Pons (tissue), 1 donor: ENCODE measurements around the gene GAB2.
"Not testable (repeated sequence)": the region's sequence is repeated elsewhere in the genome, so short reads cannot be mapped to it uniquely, and the experiment has no call there.

ENCODE experiments used
- DNase-seq: peaks from one replicate; pipeline ENCODE4 v3.0.0-alpha.2; 2016; ENCODE audit warnings: low spot score

GAB2 gene, protein sequence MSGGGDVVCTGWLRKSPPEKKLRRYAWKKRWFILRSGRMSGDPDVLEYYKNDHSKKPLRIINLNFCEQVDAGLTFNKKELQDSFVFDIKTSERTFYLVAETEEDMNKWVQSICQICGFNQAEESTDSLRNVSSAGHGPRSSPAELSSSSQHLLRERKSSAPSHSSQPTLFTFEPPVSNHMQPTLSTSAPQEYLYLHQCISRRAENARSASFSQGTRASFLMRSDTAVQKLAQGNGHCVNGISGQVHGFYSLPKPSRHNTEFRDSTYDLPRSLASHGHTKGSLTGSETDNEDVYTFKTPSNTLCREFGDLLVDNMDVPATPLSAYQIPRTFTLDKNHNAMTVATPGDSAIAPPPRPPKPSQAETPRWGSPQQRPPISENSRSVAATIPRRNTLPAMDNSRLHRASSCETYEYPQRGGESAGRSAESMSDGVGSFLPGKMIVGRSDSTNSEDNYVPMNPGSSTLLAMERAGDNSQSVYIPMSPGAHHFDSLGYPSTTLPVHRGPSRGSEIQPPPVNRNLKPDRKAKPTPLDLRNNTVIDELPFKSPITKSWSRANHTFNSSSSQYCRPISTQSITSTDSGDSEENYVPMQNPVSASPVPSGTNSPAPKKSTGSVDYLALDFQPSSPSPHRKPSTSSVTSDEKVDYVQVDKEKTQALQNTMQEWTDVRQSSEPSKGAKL

GRCh38 chr11:78417175-78417887, at the start of gene GAB2:
GAB2 (minus strand) TSS chr11:78417820; CDS start chr11:78417720, 100 bp downstream.
- DNase-seq, result no peak

GRCh38 chr11:78467370-78467769, 49.8 kb upstream of the GAB2 start:
- no peak for DNase-seq

DNA sequence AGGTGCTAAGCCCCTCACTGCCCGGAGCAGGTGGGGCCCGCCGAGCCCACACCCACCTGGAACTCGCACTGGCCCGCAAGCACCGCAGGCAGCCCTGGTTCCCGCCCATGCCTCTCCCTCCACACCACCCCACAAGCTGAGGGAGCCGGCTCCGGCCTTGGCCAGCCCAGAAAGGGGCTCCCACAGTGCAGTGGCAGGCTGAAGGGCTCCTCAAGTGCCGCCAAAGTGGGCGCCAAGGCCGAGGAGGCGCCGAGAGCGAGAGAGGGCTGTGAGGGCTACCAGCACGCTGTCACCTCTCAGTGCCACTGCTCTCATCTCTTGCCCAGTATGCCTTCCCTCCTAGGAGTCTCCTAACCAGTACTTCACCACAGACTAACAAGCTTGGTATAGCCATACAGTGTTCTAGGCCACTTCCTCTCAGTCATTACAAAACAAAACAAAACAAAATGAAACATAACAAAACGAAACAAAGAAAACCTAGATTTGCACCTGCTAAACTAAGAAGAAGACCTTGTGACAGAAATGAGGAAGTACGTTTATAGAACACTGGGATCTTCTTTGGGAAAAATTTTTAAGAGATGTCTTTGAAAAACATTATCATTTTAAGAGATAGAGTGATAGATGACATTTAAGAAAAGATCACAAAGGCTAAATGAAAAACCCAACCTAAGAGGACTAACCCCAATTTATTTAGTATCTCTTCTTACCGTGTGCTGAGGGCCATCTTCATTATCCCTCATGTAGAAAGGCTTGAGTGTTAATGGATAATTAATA, 47.7 kb upstream of the GAB2 start:
- DNase-seq, result no peak

- not testable (repeated sequence) for DNase-seq
Measured at GRCh38 chr11:78464787-78465168, 47.2 kb upstream of the GAB2 start.

DNA sequence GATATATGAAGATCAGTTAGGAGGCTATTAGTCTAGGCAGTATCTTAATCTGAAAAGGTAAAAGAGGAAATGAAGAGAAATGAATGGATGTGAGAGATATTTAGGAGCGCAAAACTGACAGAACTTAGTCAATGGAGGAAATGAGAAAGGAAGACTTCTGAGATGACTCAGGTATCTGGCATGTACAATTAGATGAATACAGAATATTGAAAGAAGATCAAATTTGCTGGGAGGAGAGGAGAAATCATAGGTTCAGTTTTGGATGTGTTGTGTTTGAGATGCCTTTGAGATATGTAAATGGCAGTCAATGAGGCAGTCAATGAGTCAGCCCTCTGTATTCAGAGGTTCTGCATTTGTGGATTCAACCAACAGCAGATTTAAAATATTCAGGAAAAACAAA, 42.9 kb upstream of the GAB2 start:
- no peak for DNase-seq

GRCh38 chr11:78459738-78460137, 42.1 kb upstream of the GAB2 start:
- no peak for DNase-seq

- DNase-seq, result no peak
Measured at GRCh38 chr11:78457448-78457847, 39.8 kb upstream of the GAB2 start.

- DNase-seq, result no peak
Measured at GRCh38 chr11:78453140-78453935, 35.7 kb upstream of the GAB2 start.

DNA sequence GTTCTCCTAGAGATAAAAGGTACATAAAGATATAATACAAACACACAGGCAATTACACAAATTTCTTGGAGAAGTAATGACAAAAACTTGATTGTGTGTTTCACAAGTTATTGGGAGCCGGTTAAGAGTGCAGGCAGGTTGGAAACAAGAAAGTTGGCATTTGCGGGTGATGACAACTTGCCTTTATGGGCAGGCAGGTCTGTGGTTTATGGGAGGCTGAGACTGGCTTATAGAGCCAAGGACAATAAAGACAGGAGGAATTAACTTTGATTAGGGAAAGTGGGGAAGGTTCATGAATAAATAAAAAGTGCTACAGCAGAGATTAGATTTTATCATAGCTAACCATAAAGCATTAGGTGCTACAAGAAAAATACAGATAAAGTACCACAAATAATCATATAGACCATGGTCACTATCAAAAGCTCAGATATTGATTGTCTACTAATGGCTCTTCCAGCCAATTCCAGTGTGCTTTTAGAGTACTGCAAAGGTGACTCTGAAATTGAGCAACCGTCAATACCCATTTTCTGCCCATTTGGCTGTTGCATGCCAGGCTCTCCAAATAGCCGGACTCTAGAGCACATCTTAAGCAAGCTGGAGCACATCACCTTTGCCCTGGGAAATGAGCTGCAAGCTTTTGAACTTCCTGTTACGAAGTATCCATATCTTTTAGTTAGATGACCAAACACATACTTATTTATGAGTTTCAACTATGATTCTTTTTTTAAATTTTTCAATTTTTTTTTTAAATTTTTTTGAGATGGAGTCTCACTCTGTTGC, 33.9 kb upstream of the GAB2 start:
- no peak for DNase-seq

GRCh38 chr11:78450866-78451265, 33.2 kb upstream of the GAB2 start:
- no peak for DNase-seq

DNA sequence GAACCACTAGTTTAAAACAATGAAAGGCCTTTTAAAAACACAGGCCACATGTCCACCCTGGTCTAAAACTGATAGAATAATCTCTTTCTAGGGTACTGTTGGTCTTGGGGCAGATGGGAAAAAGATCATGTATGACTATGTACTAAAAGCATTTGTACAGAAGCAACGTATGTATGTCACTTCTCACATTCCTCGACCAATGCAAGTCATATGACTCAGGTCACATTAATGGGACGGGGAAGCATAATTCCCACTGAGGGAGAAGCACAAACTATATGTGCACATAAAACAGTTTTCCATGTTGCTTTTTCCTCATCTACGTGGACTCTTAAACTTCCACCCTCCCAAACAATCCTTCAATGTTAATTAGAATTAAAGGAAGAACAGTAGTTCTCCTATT, 32.2 kb upstream of the GAB2 start:
- DNase-seq, result no peak

GRCh38 chr11:78446210-78446609, 28.6 kb upstream of the GAB2 start:
- no peak for DNase-seq

GRCh38 chr11:78444726-78445125, 27.1 kb upstream of the GAB2 start:
- no peak for DNase-seq

DNA sequence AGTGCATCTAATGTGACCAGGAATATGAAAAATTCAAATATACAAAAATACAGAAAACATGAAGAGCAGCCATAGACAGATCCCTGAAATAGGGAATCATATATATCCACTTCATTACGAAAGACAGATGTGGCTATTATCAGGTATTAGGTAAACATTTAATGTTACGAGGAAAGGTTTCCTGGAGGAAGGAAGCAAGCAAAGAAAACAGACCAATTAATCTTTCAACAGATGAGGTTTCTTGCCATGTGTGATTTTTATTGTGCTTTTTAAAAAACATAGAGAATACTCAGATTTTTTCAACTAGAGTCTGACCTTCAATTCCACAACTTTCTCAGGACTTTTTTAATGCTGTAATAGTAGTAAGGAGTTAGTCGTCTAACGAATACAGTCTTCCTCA, 24.3 kb upstream of the GAB2 start:
- DNase-seq, result no peak

DNA sequence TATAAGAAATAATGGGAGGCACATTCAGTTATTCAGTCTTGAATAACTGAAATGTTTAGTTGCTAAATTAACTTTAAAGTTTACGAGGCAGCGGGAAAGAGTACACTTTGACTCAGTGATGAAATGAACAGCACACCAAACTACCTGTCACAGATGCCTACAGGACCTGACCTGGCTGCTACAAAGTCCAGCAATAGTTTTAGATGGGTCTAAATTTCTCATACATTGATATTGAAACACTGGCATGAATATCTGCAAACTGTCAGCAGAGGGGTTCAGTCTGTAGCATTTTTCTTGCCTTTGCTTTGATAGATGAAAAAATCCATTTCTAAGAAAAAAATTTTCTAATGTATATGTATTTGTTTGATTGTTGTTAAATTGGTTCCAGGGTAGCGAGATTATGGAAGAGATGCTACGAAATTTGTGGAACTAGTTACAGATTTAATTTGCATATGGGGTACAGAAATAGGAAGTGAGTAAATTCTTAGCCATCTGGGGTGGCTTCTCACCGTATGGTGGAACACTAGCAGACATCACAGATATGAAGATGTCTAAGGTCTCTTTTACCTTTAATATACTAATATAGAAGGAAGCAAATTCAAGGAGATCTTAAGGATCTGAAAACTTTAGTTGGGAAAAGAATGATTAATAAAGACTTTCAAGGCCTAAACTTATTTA, 20.8 kb upstream of the GAB2 start:
- no peak for DNase-seq

- no peak for DNase-seq
Measured at GRCh38 chr11:78432956-78433355, 15.3 kb upstream of the GAB2 start.

DNA sequence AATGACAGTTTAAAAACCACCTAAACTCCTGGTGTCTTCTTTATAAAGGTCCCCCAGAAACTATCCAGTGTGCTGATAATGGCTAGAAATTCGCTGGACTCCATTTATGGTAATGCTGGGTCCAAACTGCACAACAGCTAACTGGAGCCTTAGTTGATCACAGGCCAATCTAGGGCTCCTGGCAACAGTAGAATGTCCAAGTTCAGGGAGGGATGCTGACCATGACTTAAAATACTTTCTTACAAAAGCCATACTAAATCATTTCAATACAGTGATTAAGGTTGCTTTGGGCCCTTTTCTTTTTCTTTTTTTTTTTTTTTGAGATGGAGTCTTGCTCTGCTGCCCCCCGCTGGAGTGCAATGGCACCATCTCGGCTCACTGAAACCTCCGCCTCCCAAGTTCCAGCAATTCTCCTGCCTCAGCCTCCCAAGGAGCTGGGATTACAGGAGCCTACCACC, 14.5 kb upstream of the GAB2 start:
- DNase-seq, result no peak

GRCh38 chr11:78429660-78430059, 12.0 kb upstream of the GAB2 start:
- no peak for DNase-seq

DNA sequence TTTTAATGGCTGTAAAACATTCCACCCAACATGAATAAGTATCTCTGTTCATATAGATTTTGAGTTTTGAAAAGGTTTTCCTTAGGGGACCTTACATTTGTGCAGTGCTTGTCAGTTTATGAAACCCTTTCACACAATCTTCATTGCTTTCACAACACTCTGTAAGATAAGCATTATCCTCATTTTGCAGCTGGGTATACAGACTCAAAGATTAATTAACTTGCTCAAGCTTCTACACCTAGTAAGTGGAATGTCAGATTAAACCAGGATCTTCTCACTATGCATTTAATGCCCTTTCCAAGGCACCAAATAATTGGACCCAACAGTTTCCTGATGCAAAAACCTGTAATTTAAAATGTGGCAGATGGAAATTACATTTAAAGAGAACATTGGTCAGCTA, 11.6 kb upstream of the GAB2 start:
- DNase-seq, result no peak

DNA sequence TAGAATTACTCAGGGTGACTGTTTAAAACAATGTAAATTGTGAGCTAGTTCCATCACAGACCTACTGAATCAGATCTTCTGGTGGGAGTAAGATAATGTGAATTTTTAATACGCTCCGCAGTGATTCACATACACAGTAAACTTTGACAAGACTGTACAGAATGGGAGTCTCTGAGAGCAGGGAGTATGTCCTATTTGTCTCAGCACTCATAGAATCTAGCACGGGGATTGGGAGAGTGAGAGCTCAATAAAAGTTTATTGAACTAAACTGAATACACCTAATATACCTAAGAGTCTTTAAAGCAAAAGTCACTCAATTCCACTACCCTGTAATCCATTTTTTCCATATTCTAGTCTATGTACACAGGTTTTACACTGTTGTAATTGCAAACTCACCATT, 11.2 kb upstream of the GAB2 start:
- no peak for DNase-seq
